Measurements from ENCODE around the gene BBS1. TPM values are rescaled to one million over a fixed set of nuclear protein-coding genes. Genes with fewer than 3 reads are reported as not detected.

BBS1 gene
- total RNA-seq, 1 donor from 2014 or later: 51.1 TPM

- no peaks in the 10 kb centered on the region for H3K36me3 Mint-ChIP-seq (ENCODE audit: unreplicated experiment)
- H3K4me1 Mint-ChIP-seq (ENCODE audit: unreplicated experiment): no peaks in the 10 kb centered on the region
- no peaks in the 10 kb centered on the region for H3K9me3 Mint-ChIP-seq (ENCODE audit: unreplicated experiment)
Observed at GRCh38 chr11:66567787-66568123, 57.3 kb downstream of the BBS1 start.

GRCh38 chr11:66568124-66568916 is 57.9 kb downstream of the BBS1 start, which contains the start of gene CTSF:
Gene CTSF (minus strand): TSS chr11:66568606. CDS start chr11:66568486, 120 bp downstream.
- peaks cover 16% of the 10 kb centered on the region for H3K27me3 Mint-ChIP-seq (ENCODE audit: unreplicated experiment)

More at GRCh38 chr11:66567787-66568123, 57.3 kb downstream of the BBS1 start:
- peaks cover 16% of the 10 kb centered on the region for H3K27me3 Mint-ChIP-seq (ENCODE audit: unreplicated experiment)
- DNase-seq (ENCODE audit: extremely low spot score, unreplicated experiment): no peak
- TF ChIP-seq, protein P1, sequence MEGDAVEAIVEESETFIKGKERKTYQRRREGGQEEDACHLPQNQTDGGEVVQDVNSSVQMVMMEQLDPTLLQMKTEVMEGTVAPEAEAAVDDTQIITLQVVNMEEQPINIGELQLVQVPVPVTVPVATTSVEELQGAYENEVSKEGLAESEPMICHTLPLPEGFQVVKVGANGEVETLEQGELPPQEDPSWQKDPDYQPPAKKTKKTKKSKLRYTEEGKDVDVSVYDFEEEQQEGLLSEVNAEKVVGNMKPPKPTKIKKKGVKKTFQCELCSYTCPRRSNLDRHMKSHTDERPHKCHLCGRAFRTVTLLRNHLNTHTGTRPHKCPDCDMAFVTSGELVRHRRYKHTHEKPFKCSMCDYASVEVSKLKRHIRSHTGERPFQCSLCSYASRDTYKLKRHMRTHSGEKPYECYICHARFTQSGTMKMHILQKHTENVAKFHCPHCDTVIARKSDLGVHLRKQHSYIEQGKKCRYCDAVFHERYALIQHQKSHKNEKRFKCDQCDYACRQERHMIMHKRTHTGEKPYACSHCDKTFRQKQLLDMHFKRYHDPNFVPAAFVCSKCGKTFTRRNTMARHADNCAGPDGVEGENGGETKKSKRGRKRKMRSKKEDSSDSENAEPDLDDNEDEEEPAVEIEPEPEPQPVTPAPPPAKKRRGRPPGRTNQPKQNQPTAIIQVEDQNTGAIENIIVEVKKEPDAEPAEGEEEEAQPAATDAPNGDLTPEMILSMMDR (IDR thresholded peaks at IDR 0.05): no peak
- H3K27ac Mint-ChIP-seq (ENCODE audit: unreplicated experiment): no peak overlapping the region
- H3K4me3 Mint-ChIP-seq (ENCODE audit: unreplicated experiment): no peak overlapping the region

DNA sequence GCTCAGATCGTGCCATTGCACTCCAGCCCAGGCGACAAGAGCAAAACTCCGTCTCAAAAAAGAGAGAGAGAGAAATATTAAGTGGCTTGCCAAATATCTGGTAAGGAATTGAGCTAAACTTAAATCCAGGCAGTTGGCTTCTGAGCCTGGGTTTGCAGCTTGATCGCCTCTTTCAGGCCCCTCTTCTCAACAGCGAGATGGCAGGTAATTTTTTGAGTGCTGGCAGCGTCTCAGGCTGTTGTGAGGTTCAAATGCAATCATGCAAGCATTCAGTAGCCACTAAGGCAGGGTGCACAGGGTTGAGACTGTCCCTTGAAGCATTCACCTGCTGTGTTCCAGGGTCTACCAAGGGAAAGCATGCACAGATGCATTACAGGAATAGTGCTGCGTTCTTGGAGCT is 58.6 kb downstream of the BBS1 start:
- H3K4me1 Mint-ChIP-seq (ENCODE audit: unreplicated experiment): no peaks in the 10 kb centered on the region
- DNase-seq (ENCODE audit: extremely low spot score, unreplicated experiment): no peak
- no peaks in the 10 kb centered on the region for H3K9me3 Mint-ChIP-seq (ENCODE audit: unreplicated experiment)
- TF ChIP-seq, protein P1 (IDR thresholded peaks at IDR 0.05): no peak
- peaks cover 22% of the 10 kb centered on the region for H3K27me3 Mint-ChIP-seq (ENCODE audit: unreplicated experiment)
- H3K4me3 Mint-ChIP-seq (ENCODE audit: unreplicated experiment): no peak overlapping the region
- H3K36me3 Mint-ChIP-seq (ENCODE audit: unreplicated experiment): no peaks in the 10 kb centered on the region
- H3K27ac Mint-ChIP-seq (ENCODE audit: unreplicated experiment): no peak overlapping the region

More at GRCh38 chr11:66568124-66568916, 57.9 kb downstream of the BBS1 start, which contains the start of gene CTSF:
- DNase-seq (ENCODE audit: extremely low spot score, unreplicated experiment): no peak
- no peak within 1 kb of the TSS for H3K27ac Mint-ChIP-seq (ENCODE audit: unreplicated experiment)
- no peak within 1 kb of the TSS for H3K4me3 Mint-ChIP-seq (ENCODE audit: unreplicated experiment)
- H3K36me3 Mint-ChIP-seq (ENCODE audit: unreplicated experiment): no peaks in the 10 kb centered on the region
- no peaks in the 10 kb centered on the region for H3K4me1 Mint-ChIP-seq (ENCODE audit: unreplicated experiment)
- H3K9me3 Mint-ChIP-seq (ENCODE audit: unreplicated experiment): no peaks in the 10 kb centered on the region
- TF ChIP-seq, protein P1 (IDR thresholded peaks at IDR 0.05): no peak

DNA sequence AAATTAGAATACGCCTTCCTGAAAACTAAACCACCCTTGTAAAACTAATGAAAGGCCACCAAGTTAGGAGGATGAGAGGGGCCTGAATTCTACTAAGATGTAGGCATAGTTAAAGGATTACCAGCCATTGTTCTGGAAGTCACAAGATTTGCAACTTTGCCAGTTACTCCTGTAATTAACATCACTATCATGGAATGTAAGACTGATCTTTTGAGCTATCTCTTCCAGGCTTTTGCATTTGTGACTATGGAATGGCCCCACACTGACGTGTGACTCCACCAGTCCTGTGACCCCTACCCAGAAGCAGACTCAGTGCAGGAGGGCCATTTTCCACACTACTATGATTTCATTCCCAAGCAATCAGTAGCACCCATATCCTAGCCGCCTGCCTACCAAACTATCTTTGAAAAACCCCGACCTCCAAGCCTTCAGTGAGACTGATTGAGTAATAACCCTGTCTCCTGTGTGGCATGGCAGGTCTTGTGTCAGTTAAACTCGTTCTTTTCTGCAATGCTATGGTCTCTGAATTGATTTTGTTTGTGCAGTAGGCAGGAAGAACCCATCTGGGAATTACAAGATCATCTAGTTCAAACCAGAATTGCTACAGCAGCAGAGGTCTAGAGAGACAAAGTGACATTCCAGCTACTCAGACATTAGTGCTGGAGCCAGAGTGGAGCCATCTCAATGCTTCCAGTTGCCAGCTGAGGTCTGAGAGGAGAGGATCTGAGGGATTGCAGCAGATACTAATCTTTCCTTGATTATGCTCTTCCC is 59.8 kb downstream of the BBS1 start:
- Mint-ChIP-seq H3K4me1 (ENCODE audit: unreplicated experiment) (no peaks in the 10 kb centered on the region), H3K27me3 (ENCODE audit: unreplicated experiment) (peaks cover 33% of the 10 kb centered on the region), H3K36me3 (ENCODE audit: unreplicated experiment) (no peaks in the 10 kb centered on the region), H3K9me3 (ENCODE audit: unreplicated experiment) (no peaks in the 10 kb centered on the region), H3K27ac (ENCODE audit: unreplicated experiment) (no peak overlapping the region), H3K4me3 (ENCODE audit: unreplicated experiment) (no peak overlapping the region)
- no peak for DNase-seq (ENCODE audit: extremely low spot score, unreplicated experiment)
- TF ChIP-seq, protein P1 (IDR thresholded peaks at IDR 0.05): no peak

GRCh38 chr11:66570850-66571180 is 60.4 kb downstream of the BBS1 start:
- no peak for DNase-seq (ENCODE audit: extremely low spot score, unreplicated experiment)
- Mint-ChIP-seq H3K4me1 (ENCODE audit: unreplicated experiment) (no peaks in the 10 kb centered on the region), H3K27me3 (ENCODE audit: unreplicated experiment) (peaks cover 38% of the 10 kb centered on the region), H3K9me3 (ENCODE audit: unreplicated experiment) (no peaks in the 10 kb centered on the region), H3K36me3 (ENCODE audit: unreplicated experiment) (no peaks in the 10 kb centered on the region), H3K27ac (ENCODE audit: unreplicated experiment) (no peak overlapping the region), H3K4me3 (ENCODE audit: unreplicated experiment) (no peak overlapping the region)
- TF ChIP-seq, protein P1 (IDR thresholded peaks at IDR 0.05): no peak

Data from osteocyte (in vitro differentiated cells).